HG03575 (cell line): ENCODE data around the gene PIGA.

Source experiments
- ATAC-seq: cut with Tn5 transposase; IDR thresholded peaks from one replicate; pipeline ENCODE4 v1.9.1; 2021; ENCODE audit not compliant: unreplicated experiment, insufficient number of reproducible peaks, low FRiP score; ENCODE audit errors: extremely low read depth

Gene PIGA

GRCh38 chrX:15269618-15270521, 65.5 kb downstream of the PIGA start, which contains the start of gene ASB9:
TSS of gene ASB9 (minus strand) at chrX:15270083. CDS start at chrX:15269874, 209 bp downstream.
- peak; percentile 68 for ATAC-seq
